ENCODE data around the gene SOX18.

Gene SOX18

DNA sequence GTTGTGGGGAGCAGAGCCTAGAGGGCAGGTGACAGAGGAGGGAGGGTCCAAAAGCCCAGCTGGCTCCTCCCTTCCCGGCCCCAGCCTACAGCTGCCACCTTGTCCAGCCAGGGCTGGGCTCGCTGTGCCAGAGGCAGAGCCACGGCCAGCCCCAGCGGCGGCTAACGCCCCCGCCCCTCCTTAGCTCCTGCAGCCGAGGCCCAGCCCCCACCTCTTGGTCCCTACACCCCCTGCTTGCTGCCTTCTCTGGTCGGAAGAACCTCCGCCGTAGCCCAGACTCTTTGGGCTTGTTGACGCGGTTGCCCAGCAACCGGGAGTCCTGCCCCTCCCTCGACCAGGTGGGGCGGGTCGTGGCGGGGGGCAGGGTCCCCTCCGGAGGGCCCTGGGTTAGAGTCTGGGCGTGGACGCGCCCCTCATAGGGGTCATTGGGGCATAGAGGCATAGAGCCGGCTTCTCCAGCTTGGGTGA is 35.3 kb upstream of the SOX18 start:
- DNase-seq (ENCODE audit: low read depth, low spot score) = no peak
- Histone ChIP-seq H3K4me3 (ENCODE audit: insufficient read length, low read depth) (peak overlapping the region; percentile 70), H3K27me3 (ENCODE audit: insufficient read depth, insufficient read length) (peaks cover 78% of the 10 kb centered on the region), H3K9me3 (ENCODE audit: insufficient read depth, low read length) (peaks cover 6% of the 10 kb centered on the region; the same call in 1 of the 2 replicates), H3K9ac (ENCODE audit: insufficient read length, low read depth) (peak overlapping the region; percentile 88), H3K36me3 (ENCODE audit: insufficient read depth, insufficient read length, low read length) (no peaks in the 10 kb centered on the region), H3K4me1 (ENCODE audit: insufficient read depth, insufficient read length) (peaks cover 26% of the 10 kb centered on the region)
- TF ChIP-seq SUZ12 (IDR thresholded peaks at IDR 0.05; ENCODE audit: extremely low read depth, insufficient read depth, insufficient read length) = no peak
- TF ChIP-seq ZNF274 (IDR thresholded peaks at IDR 0.05; ENCODE audit: low read depth, low read length) = no peak
- no peak for TF ChIP-seq YY1 (IDR thresholded peaks at IDR 0.05; ENCODE audit: insufficient read depth, insufficient read length)

DNA sequence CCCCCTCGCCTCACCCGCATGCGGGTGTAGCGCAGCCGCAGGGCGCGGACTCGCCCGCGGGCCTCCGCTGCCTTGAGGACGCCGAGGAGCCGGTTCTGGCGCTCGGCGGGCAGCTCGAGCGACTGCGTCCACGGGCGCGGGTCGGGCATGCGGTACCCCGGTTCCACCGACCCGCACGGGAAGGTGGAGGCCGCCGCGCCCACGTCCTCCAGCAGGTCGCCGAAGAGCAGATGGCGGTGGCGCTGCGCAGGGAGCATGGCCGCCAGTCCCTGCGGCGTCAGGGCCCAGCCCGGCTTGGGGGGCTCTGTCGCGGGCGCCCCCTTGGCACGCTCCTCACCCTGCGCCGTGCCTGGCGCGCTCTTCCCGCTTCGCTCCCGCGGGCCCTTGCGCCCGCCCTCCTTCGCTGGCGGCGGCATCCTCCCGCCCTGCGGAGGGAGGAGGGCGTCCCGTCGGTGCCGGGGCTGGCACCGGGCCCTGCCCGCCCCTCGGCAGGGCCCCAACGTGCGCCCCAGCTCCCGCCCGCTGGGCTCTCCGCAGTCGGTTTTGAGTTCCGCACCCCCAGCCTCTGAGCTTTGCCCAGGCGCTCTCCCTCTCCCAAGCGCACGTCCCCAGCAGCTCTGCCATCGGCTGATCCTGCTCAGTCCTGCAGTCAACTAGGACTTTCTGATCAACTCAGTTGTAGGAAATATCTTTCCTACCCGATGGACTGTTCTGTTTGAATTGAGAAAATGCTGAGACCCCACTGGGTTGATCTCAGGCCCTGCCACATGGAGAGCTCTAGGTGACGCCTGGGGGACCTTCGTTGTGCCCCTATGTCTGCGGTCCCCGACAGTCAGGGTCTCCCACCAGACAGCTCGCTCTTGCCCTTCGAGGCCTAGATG is 34.6 kb upstream of the SOX18 start, which contains the start of gene LKAAEAR1:
LKAAEAR1 (minus strand) TSS at position 595 of the 881 bp plus-strand sequence; CDS start at position 416, 179 bp downstream.
- TF ChIP-seq SUZ12 (IDR thresholded peaks at IDR 0.05; ENCODE audit: extremely low read depth, insufficient read depth, insufficient read length) (no peak), ZNF274 (IDR thresholded peaks at IDR 0.05; ENCODE audit: low read depth, low read length) (no peak), YY1 (IDR thresholded peaks at IDR 0.05; ENCODE audit: insufficient read depth, insufficient read length) (no peak)
- peak within 1 kb of the TSS; percentile 70 for H3K4me3 ChIP-seq (ENCODE audit: insufficient read length, low read depth)
- H3K4me1 ChIP-seq (ENCODE audit: insufficient read depth, insufficient read length) = peaks cover 26% of the 10 kb centered on the region
- peaks cover 72% of the 10 kb centered on the region for H3K27me3 ChIP-seq (ENCODE audit: insufficient read depth, insufficient read length)
- H3K9ac ChIP-seq (ENCODE audit: insufficient read length, low read depth) = peak within 1 kb of the TSS; percentile 88
- no peak for DNase-seq (ENCODE audit: low read depth, low spot score)
- H3K9me3 ChIP-seq (ENCODE audit: insufficient read depth, low read length) = peaks cover 6% of the 10 kb centered on the region; the same call in 1 of the 2 replicates
- H3K36me3 ChIP-seq (ENCODE audit: insufficient read depth, insufficient read length, low read length) = no peaks in the 10 kb centered on the region

DNA sequence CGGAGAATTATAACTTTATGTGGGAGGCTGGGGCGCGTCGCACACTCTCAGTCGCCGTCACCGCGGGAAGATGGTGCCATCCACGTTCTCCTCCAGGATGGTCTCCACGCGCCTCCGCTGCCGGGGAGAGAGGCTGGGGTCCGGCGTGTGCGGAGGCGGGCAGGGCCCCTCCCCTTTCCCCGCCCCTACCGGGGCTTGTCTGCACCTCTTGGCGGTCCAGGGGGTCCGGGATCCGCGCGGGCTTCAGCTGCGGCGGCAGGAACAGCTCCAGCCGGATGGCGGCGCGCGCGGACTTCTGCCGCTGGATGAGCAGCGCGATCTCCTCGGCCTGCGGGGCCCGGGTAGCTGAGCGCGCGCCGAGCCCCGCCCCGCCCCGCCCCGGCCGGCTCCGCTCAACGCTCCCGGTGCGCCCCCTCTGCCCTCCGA is 34.0 kb upstream of the SOX18 start:
- Histone ChIP-seq H3K4me1 (ENCODE audit: insufficient read depth, insufficient read length) (peaks cover 29% of the 10 kb centered on the region), H3K9ac (ENCODE audit: insufficient read length, low read depth) (peak overlapping the region; percentile 88), H3K4me3 (ENCODE audit: insufficient read length, low read depth) (peak overlapping the region; percentile 70), H3K36me3 (ENCODE audit: insufficient read depth, insufficient read length, low read length) (no peaks in the 10 kb centered on the region), H3K27me3 (ENCODE audit: insufficient read depth, insufficient read length) (peaks cover 68% of the 10 kb centered on the region), H3K9me3 (ENCODE audit: insufficient read depth, low read length) (peaks cover 6% of the 10 kb centered on the region; the same call in 1 of the 2 replicates)
- DNase-seq (ENCODE audit: low read depth, low spot score) = peak; percentile 64
- no peak for TF ChIP-seq ZNF274 (IDR thresholded peaks at IDR 0.05; ENCODE audit: low read depth, low read length)
- no peak for TF ChIP-seq SUZ12 (IDR thresholded peaks at IDR 0.05; ENCODE audit: extremely low read depth, insufficient read depth, insufficient read length)
- no peak for TF ChIP-seq YY1 (IDR thresholded peaks at IDR 0.05; ENCODE audit: insufficient read depth, insufficient read length)

DNA sequence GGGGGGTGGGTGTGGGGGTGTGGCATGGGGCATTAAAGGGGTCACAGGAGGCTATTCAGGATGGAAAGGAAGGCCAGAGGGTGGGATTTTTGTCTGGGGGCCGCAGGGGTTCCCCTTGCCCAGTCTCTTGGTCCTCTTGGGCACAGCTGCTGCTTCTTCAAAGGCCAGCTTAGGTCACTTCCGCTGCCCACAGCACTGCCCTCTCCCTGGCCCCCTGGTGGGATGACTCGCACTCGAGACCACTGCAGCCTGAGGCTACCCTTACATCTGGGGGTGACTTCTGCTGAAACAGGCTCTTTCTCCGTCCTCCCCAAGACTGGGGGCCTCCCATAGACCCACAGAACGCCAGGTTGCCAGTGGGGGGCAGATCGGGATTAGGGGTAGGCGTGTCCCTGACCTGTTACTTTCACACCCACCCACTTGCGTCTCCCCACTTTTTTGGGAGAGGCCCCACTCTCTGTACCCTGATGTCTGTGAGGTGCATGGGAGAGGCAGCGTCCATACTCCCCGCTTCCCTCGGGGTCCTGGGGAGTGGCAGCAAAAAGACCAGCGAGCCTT is 33.5 kb upstream of the SOX18 start:
- Histone ChIP-seq H3K4me1 (ENCODE audit: insufficient read depth, insufficient read length) (peaks cover 33% of the 10 kb centered on the region), H3K36me3 (ENCODE audit: insufficient read depth, insufficient read length, low read length) (no peaks in the 10 kb centered on the region), H3K27me3 (ENCODE audit: insufficient read depth, insufficient read length) (peaks cover 65% of the 10 kb centered on the region), H3K9ac (ENCODE audit: insufficient read length, low read depth) (peak overlapping the region; percentile 88), H3K4me3 (ENCODE audit: insufficient read length, low read depth) (peak overlapping the region; percentile 37), H3K9me3 (ENCODE audit: insufficient read depth, low read length) (peaks cover 6% of the 10 kb centered on the region; the same call in 1 of the 2 replicates)
- DNase-seq (ENCODE audit: low read depth, low spot score) = no peak
- no peak for TF ChIP-seq YY1 (IDR thresholded peaks at IDR 0.05; ENCODE audit: insufficient read depth, insufficient read length)

GRCh38 chr20:64082126-64082731 is 32.8 kb upstream of the SOX18 start:
- TF ChIP-seq ZNF274 (IDR thresholded peaks at IDR 0.05; ENCODE audit: low read depth, low read length) (no peak), SUZ12 (IDR thresholded peaks at IDR 0.05; ENCODE audit: extremely low read depth, insufficient read depth, insufficient read length) (no peak), YY1 (IDR thresholded peaks at IDR 0.05; ENCODE audit: insufficient read depth, insufficient read length) (no peak)
- Histone ChIP-seq H3K4me3 (ENCODE audit: insufficient read length, low read depth) (no peak overlapping the region), H3K27me3 (ENCODE audit: insufficient read depth, insufficient read length) (peaks cover 65% of the 10 kb centered on the region), H3K9ac (ENCODE audit: insufficient read length, low read depth) (peak overlapping the region; percentile 17), H3K36me3 (ENCODE audit: insufficient read depth, insufficient read length, low read length) (peaks cover 5% of the 10 kb centered on the region), H3K4me1 (ENCODE audit: insufficient read depth, insufficient read length) (peaks cover 33% of the 10 kb centered on the region), H3K9me3 (ENCODE audit: insufficient read depth, low read length) (no peaks in the 10 kb centered on the region; the same call in 1 of the 2 replicates)
- no peak for DNase-seq (ENCODE audit: low read depth, low spot score)

- peaks cover 33% of the 10 kb centered on the region for H3K4me1 ChIP-seq (ENCODE audit: insufficient read depth, insufficient read length)
- H3K4me3 ChIP-seq (ENCODE audit: insufficient read length, low read depth) = no peak overlapping the region
- peaks cover 5% of the 10 kb centered on the region for H3K36me3 ChIP-seq (ENCODE audit: insufficient read depth, insufficient read length, low read length)
- no peak for TF ChIP-seq YY1 (IDR thresholded peaks at IDR 0.05; ENCODE audit: insufficient read depth, insufficient read length)
- no peak for TF ChIP-seq ZNF274 (IDR thresholded peaks at IDR 0.05; ENCODE audit: low read depth, low read length)
- TF ChIP-seq SUZ12 (IDR thresholded peaks at IDR 0.05; ENCODE audit: extremely low read depth, insufficient read depth, insufficient read length) = no peak
- DNase-seq (ENCODE audit: low read depth, low spot score) = no peak
- no peaks in the 10 kb centered on the region for H3K9me3 ChIP-seq (ENCODE audit: insufficient read depth, low read length)
- peak overlapping the region; percentile 21 for H3K9ac ChIP-seq (ENCODE audit: insufficient read length, low read depth)
- peaks cover 61% of the 10 kb centered on the region for H3K27me3 ChIP-seq (ENCODE audit: insufficient read depth, insufficient read length)
These were observed 32.2 kb upstream of the SOX18 start for GRCh38 chr20:64081624-64081964.

Measured in NT2/D1 (cell line).